GM18858 (cell line): ENCODE data around the gene MTURN.
"Not testable (repeated sequence)": the region's sequence is repeated elsewhere in the genome, so short reads cannot be mapped to it uniquely, and the experiment has no call there.

ENCODE experiments used
- ATAC-seq: cut with Tn5 transposase; IDR thresholded peaks from one replicate; pipeline ENCODE4 v1.9.1; 2021; ENCODE audit not compliant: unreplicated experiment

MTURN gene

GRCh38 chr7:30134611-30135300 lies at the start of gene MTURN:
MTURN (plus strand) TSS chr7:30134986; CDS start chr7:30135137, 151 bp downstream.
- peak; percentile 74 for ATAC-seq

- ATAC-seq: no peak
Measured at GRCh38 chr7:30086529-30086928, 48.3 kb upstream of the MTURN start.

GRCh38 chr7:30087371-30087770 lies 47.4 kb upstream of the MTURN start:
- ATAC-seq: peak; percentile 60

GRCh38 chr7:30088362-30088761 lies 46.4 kb upstream of the MTURN start:
- ATAC-seq: no peak

- no peak for ATAC-seq
Measured at GRCh38 chr7:30090111-30090510, 44.7 kb upstream of the MTURN start.

- no peak for ATAC-seq
Measured at GRCh38 chr7:30091491-30091912, 43.3 kb upstream of the MTURN start.

GRCh38 chr7:30091987-30092386 lies 42.8 kb upstream of the MTURN start:
- ATAC-seq: no peak

- ATAC-seq: no peak
Measured at GRCh38 chr7:30093420-30093952, 41.3 kb upstream of the MTURN start.

GRCh38 chr7:30098599-30098998 lies 36.2 kb upstream of the MTURN start:
- not testable (repeated sequence) for ATAC-seq

GRCh38 chr7:30102281-30102680 lies 32.5 kb upstream of the MTURN start:
- no peak for ATAC-seq

GRCh38 chr7:30104157-30104556 lies 30.6 kb upstream of the MTURN start:
- ATAC-seq: no peak

GRCh38 chr7:30112103-30112713 lies 22.6 kb upstream of the MTURN start:
- ATAC-seq: no peak

GRCh38 chr7:30113144-30113543 lies 21.6 kb upstream of the MTURN start:
- no peak for ATAC-seq

- ATAC-seq: no peak
Measured at GRCh38 chr7:30114536-30115238, 20.1 kb upstream of the MTURN start.

- no peak for ATAC-seq
Measured at GRCh38 chr7:30115709-30116297, 19.0 kb upstream of the MTURN start.

GRCh38 chr7:30116771-30117170 lies 18.0 kb upstream of the MTURN start:
- no peak for ATAC-seq

- no peak for ATAC-seq
Measured at GRCh38 chr7:30117896-30118295, 16.9 kb upstream of the MTURN start.

GRCh38 chr7:30119890-30120577 lies 14.8 kb upstream of the MTURN start:
- no peak for ATAC-seq

- ATAC-seq: no peak
Measured at GRCh38 chr7:30133736-30134610, 813 bp upstream of the MTURN start.
